Endothelial cell of umbilical vein (primary cell): ENCODE results near the gene COX4I1. TPM values are rescaled to one million over a fixed set of nuclear protein-coding genes. Genes with fewer than 3 reads are reported as not detected.

Experiments used
- BruUV-seq: library from RNA; stranded (reverse); fragments of 400-500 nt; replicated peaks from 2 replicates; lab custom pipeline; 2021; lab: Mats Ljungman, UMichigan
- CTCF ChIA-PET: fragments of 300-600, 350-600 bp; sonication (Branson Sonifier 250); formaldehyde crosslinking; loops from one replicate; lab custom pipeline; 2021; ENCODE audit warnings: antibody characterized with exemption, inconsistent platforms; lab: Charles Lee
- POLR2A ChIA-PET: fragments of 300-600, 350-600 bp; sonication (Branson Sonifier 250); formaldehyde crosslinking; loops from one replicate; lab custom pipeline; 2021; ENCODE audit warnings: antibody characterized with exemption, inconsistent platforms; lab: Charles Lee
- DNase-seq: peaks from one replicate; pipeline ENCODE4 v3.0.0-alpha.2; 2011; ENCODE audit warnings: low read depth, low spot score
- FAIRE-seq: peaks from 2 replicates; lab custom pipeline; 2011; peaks lifted over from hg19 to GRCh38; lab: Jason Lieb, UNC
- H2AFZ ChIP-seq: 2 replicates; pipeline ENCODE4 v1.6.0; 2012; ENCODE audit warnings: low read depth, low read length, control low read depth, inconsistent platforms
- H3K27ac ChIP-seq: 2 replicates; pipeline ENCODE4 v1.5.1; 2011; ENCODE audit warnings: low read depth, mild to moderate bottlenecking, control low read depth, low read length, moderate library complexity; ENCODE audit not compliant: insufficient read depth
- H3K27me3 ChIP-seq, 2 experiments: 2 replicates each; pipeline versions ENCODE4 v1.6.0 to v1.6.1; 2011; ENCODE audit warnings: low read length in 2 of 2, mixed read lengths in 1 of 2; ENCODE audit not compliant: control insufficient read depth in 2 of 2, insufficient read depth in 2 of 2
- H3K36me3 ChIP-seq, 2 experiments: 2 replicates in 1 of 2; 3 replicates in 1 of 2; pipeline ENCODE4 v1.5.1; 2011; ENCODE audit warnings: low read length in 2 of 2, mild to moderate bottlenecking in 1 of 2, moderate library complexity in 1 of 2; ENCODE audit not compliant: control insufficient read depth in 2 of 2, insufficient read depth in 2 of 2; ENCODE audit errors: extremely low read depth in 1 of 2
- H3K4me1 ChIP-seq: 3 replicates; pipeline ENCODE4 v1.5.1; 2011; ENCODE audit warnings: mild to moderate bottlenecking, low read length; ENCODE audit not compliant: control insufficient read depth, insufficient read depth; ENCODE audit errors: extremely low read depth
- H3K4me2 ChIP-seq: 2 replicates; pipeline ENCODE4 v1.6.1; 2011; ENCODE audit warnings: low read length, control low read depth, mixed read lengths; ENCODE audit not compliant: insufficient read depth
- H3K4me3 ChIP-seq, 3 experiments: fragments of 200-600 bp in 1 of 3; sonication (generic), shearing (Covaris generic) in 1 of 3; replicated peaks in 1 of 3; 2 replicates each; pipeline ENCODE4 v1.5.1; 2011 to 2016; ENCODE audit warnings: control low read depth in 3 of 3, low read length in 3 of 3, mild to moderate bottlenecking in 2 of 3, inconsistent platforms in 1 of 3, low read depth in 1 of 3, moderate library complexity in 1 of 3; ENCODE audit not compliant: insufficient read depth in 1 of 3
- H3K79me2 ChIP-seq: 2 replicates; pipeline ENCODE4 v1.6.0; 2012; ENCODE audit warnings: low read length, inconsistent platforms; ENCODE audit not compliant: control insufficient read depth, insufficient read depth
- H3K9ac ChIP-seq: replicated peaks from 2 replicates; pipeline ENCODE3; 2011; ENCODE audit warnings: low read length, control low read depth; ENCODE audit not compliant: insufficient read depth; ENCODE audit errors: extremely low read depth
- H3K9me1 ChIP-seq: replicated peaks from 3 replicates; pipeline ENCODE4 v1.6.0; 2011; ENCODE audit warnings: mild to moderate bottlenecking, low read length; ENCODE audit not compliant: control insufficient read depth, insufficient read depth; ENCODE audit errors: extremely low read depth
- H3K9me3 ChIP-seq: replicated peaks from 2 replicates; pipeline ENCODE4 v1.5.1; 2012; ENCODE audit warnings: low read length, inconsistent platforms; ENCODE audit not compliant: control insufficient read depth, insufficient read depth
- H4K20me1 ChIP-seq: replicated peaks from 2 replicates; pipeline ENCODE3; 2011; ENCODE audit warnings: mild to moderate bottlenecking, low read length; ENCODE audit not compliant: control insufficient read depth, insufficient read depth; ENCODE audit errors: extremely low read depth
- POLR2A ChIP-seq: IDR thresholded peaks from 2 replicates; pipeline ENCODE4 v1.6.1; 2012; ENCODE audit warnings: low read depth, mild to moderate bottlenecking, control low read depth, low read length
- POLR2AphosphoS5 ChIP-seq: IDR thresholded peaks from 2 replicates; pipeline ENCODE4 v1.6.1; 2012; ENCODE audit warnings: low read depth, mild to moderate bottlenecking, control low read depth, low read length, moderate library complexity; ENCODE audit not compliant: insufficient read depth
- dilution Hi-C: fragments of 300-500 bp; cut with MboI; formaldehyde crosslinking; loops from one replicate; pipeline ENCODE4 v1.15.0; 2019; ENCODE audit warnings: low sequenced_read_pairs; ENCODE audit not compliant: extremely low pct_ligation_motif_present
- intact Hi-C: fragments of 100-400 bp; cut with micrococcal nuclease; formaldehyde crosslinking; loops from one replicate; pipeline ENCODE4 v1.10.0; 2022
- polyA plus RNA-seq, 4 experiments: library from polyadenylated mRNA; depleted of rRNA in 3 of 4; stranded (reverse) in 3 of 4; unstranded in 1 of 4; fragments of >200 nt; gene quantifications; 2 replicates each; pipeline versions ENCODE4 v1.2.1 to v1.2.3, GENCODE V29; 2011 to 2012; ENCODE audit warnings: missing spikeins in 1 of 4
- total RNA-seq: library from RNA; stranded (reverse); gene quantifications from 2 replicates; pipeline ENCODE4 v1.2.3, GENCODE V29; 2021
- TF ChIP-seq, protein P1 (sequence below), 2 donors: IDR thresholded peaks; 1 replicate in 1 of 2; 2 replicates in 1 of 2; pipeline ENCODE4 v1.5.1; 2011; ENCODE audit warnings: low read length in 2 of 2, mild to moderate bottlenecking in 2 of 2, moderate library complexity in 2 of 2, control low read depth in 1 of 2, inconsistent platforms in 1 of 2, low read depth in 1 of 2; ENCODE audit not compliant: insufficient read depth in 1 of 2; ENCODE audit errors: extremely low read depth in 1 of 2

COX4I1 gene
- total and polyA plus RNA-seq, 2 donors (not counting 3 experiments of a cell fraction or from before 2014, with no cell fraction given), result 560 to 953 TPM

GRCh38 chr16:85851034-85851785 lies 51.7 kb downstream of the COX4I1 start:
- no peak overlapping the region for H3K27ac ChIP-seq
- no peaks in the 10 kb centered on the region for H3K9me1 ChIP-seq
- H3K27me3 ChIP-seq, result peaks cover 0 to 2% of the 10 kb centered on the region in 2 experiments
- H2AFZ ChIP-seq, result no peak overlapping the region
- no peak overlapping the region for H3K4me3 ChIP-seq
- dilution Hi-C loops (no loop called here), intact Hi-C loops (no loop called here)
- DNase-seq (no peak), FAIRE-seq (no peak)
- no peaks in the 10 kb centered on the region for H3K79me2 ChIP-seq
- CTCF ChIA-PET, result no interaction called here
- H3K4me2 ChIP-seq, result no peak overlapping the region
- BruUV-seq, result no TSS peak
- POLR2A ChIA-PET, result no interaction called here
- TF ChIP-seq POLR2AphosphoS5 (no peak), POLR2A (no peak)
- TF ChIP-seq, protein P1, sequence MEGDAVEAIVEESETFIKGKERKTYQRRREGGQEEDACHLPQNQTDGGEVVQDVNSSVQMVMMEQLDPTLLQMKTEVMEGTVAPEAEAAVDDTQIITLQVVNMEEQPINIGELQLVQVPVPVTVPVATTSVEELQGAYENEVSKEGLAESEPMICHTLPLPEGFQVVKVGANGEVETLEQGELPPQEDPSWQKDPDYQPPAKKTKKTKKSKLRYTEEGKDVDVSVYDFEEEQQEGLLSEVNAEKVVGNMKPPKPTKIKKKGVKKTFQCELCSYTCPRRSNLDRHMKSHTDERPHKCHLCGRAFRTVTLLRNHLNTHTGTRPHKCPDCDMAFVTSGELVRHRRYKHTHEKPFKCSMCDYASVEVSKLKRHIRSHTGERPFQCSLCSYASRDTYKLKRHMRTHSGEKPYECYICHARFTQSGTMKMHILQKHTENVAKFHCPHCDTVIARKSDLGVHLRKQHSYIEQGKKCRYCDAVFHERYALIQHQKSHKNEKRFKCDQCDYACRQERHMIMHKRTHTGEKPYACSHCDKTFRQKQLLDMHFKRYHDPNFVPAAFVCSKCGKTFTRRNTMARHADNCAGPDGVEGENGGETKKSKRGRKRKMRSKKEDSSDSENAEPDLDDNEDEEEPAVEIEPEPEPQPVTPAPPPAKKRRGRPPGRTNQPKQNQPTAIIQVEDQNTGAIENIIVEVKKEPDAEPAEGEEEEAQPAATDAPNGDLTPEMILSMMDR (IDR thresholded peaks at IDR 0.05; ENCODE audit: extremely low read depth in 1 of 2, insufficient read depth in 1 of 2, low read depth in 1 of 2, low read length in 2 of 2), result no peak
- no peak overlapping the region for H3K9ac ChIP-seq
- no peaks in the 10 kb centered on the region for H3K4me1 ChIP-seq
- H3K36me3 ChIP-seq, result no peaks in the 10 kb centered on the region
- no peaks in the 10 kb centered on the region for H3K9me3 ChIP-seq
- H4K20me1 ChIP-seq, result no peaks in the 10 kb centered on the region
